Measurements from ENCODE around the gene NOB1.
"Not testable (repeated sequence)": the region's sequence is repeated elsewhere in the genome, so short reads cannot be mapped to it uniquely, and the experiment has no call there.

The NOB1 gene

DNA sequence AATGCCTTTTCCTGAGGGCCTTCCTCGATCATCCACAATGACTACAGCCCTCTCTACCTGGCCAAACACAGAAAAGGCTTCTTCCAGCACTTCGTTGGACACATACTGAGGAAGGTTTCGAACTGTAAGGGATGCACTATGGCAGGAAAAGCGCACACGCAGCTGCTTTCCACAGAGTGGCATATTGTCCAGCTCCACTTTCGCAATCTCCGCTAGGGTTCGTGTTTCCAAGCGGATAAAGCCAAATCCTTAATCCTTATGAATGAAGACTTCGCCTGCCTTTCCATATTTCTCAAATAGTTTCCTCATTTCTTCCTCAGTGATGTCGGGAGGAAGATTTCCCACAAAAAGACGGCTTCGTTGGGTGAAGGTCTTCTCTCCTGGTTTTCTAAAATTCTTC is 2.6 kb upstream of the NOB1 start:
- not testable (repeated sequence) for DNase-seq

DNA sequence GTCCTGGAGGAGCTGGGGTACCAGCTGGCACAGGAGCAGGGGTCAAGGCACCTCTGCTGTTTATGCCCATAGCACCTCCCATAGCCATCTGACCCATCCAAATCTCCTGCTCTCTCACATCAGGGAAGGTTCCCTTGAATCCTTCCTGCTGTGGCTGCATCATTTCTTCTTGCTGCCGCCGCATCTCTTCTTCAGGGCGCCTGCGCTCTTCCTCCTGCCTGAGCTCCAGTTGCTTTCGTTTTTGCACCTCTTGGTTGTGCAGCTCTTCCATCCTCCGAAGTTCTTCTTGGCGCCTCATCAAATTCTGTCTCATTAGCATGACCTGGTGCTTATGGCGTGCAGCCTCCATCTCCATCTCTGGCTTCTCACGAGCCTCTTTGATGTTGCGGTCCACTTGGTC is 2.0 kb upstream of the NOB1 start:
- no peak for DNase-seq

DNA sequence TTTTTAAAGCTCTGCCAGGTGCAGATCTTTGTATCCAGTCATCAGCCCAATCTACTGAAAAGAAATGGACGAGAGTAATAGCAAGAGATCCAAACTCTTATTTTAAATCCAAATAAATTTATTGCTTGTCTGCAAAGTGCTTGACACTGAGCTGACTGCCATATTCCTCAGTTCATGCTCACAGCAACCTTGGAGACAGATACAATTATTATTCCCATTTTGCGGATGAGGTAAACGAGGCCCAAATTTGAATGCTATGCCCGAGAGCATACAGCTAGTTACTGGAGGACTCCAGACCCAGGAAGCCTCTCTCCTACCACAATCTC is 620 bp downstream of the NOB1 start:
- DNase-seq, result no peak

DNA sequence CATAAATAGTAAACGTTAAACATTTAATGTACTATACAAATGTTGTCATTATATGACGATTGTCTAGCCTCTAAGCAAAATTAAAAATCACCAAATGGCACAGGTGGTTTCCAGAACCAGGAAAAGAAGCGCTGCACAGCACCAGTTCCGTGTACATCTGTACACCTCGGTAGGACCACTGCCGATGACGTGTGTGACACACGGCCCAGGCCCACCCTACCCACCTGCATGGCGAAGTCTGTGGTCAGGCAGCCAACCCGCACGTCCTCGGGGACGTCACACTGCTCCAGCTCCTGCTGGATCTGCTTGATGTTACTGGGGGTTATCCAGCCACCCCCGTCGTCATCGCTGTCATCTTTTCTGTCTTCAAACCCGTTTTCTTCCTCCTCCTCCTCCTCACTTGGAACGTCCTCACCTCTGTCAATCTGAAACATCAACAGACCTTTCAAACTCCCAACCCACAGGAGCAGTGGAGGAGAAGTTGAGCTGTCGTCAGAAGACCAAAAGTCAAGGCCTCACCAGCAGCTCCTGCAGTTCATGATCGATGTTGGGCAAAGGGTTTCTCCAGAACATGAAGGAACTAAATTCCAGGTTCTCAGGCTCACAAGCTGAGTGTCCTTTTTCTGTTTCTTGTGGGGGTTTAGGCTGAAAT is 5.9 kb downstream of the NOB1 start:
- DNase-seq, result no peak

DNA sequence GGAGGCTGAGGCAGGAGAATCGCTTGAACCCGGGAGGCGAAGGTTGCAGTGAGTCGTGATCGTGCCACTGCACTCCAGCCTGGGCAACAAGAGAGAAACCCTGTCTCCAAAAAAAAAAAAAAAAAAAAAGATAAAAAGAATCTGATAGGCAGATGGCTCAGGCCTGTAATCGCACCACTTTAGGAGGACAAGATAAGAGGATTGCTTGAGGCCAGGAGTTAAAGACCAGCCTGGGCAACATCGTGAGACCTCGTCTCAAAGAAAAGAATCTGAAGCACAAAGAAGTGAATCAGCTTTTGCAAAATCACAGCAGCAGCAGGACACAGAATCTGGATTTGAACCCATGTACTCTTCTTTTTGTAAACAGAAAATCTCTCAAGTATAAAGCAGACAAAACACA is 7.6 kb downstream of the NOB1 start:
- DNase-seq, result no peak

DNA sequence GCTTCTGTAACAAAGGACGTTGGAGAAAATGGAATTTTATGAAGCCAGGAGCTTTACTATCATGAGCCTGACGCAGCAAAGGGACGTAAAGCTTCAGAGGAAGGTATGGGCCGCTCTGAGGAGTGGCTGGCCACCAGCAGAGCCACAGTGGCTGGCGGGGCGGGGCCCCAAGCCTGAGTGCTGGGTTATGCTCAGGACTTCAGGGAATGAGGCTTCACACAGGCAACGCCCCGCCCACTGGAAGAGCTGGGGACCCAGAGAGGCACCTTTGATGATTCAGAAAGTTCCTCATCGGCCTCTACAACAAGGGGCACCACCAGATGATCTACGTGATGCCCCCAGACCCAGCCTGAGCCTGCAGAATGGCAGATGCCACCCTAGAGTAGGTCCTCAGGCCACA is 8.8 kb downstream of the NOB1 start:
- no peak for DNase-seq

DNA sequence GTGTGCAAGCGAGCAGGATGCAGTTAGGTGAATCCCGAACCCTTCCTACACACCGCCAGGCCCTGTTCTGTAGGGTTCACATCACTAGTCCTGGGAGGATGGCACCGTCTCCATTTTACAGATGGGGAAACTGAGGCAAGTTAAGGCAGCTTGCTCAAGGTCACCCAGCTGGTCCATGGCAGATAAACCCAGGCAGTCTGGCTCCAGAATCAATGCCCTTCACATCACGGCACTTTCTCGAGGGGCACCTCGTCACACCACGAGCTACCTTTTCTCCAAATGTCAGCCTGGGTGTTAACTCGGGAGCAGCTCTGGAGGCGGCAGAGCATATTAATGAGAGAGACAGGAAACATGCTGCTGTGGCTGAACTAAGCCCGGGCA is 9.5 kb downstream of the NOB1 start:
- no peak for DNase-seq

DNA sequence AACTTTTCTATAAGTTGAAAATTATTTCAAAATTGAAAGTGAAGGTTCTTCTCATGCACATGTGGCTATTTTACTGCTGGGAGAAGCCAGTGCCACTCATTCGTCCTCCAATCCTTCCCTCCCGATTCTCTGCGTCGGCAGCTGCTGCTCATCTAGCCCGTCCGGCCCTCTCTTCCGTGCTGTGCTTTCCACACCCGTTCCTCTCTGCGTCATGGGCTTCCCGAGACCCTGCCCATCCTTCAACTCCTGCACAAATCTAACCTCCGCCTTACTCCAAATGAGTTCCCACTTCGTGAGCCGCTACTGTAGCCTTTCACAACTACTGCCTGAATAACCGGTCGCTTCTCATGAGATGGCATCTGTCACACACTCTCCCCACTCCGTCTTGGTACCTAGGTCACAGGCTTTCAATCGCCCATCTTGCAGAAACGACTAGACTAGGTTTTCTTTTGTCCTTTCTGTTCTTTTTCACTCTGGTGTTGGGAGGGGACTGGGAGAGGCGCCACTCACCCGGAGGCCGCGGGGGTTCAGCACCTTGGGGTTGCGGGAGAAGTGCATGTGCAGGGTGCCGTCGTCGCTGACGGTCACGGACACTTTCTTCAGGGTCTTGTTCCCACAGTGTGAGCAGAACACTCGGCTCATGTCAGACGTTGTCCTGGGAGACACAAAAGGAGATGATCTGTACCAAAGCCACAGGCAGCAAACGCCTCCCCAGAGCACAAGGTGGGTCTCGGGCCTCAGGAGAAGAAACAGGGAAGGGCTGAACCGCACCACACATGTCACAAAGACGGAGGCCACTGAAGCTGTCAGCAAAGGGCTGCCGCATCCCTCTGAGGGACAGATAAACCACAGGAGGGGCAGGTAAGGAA is 10.1 kb downstream of the NOB1 start:
- DNase-seq, result no peak

DNA sequence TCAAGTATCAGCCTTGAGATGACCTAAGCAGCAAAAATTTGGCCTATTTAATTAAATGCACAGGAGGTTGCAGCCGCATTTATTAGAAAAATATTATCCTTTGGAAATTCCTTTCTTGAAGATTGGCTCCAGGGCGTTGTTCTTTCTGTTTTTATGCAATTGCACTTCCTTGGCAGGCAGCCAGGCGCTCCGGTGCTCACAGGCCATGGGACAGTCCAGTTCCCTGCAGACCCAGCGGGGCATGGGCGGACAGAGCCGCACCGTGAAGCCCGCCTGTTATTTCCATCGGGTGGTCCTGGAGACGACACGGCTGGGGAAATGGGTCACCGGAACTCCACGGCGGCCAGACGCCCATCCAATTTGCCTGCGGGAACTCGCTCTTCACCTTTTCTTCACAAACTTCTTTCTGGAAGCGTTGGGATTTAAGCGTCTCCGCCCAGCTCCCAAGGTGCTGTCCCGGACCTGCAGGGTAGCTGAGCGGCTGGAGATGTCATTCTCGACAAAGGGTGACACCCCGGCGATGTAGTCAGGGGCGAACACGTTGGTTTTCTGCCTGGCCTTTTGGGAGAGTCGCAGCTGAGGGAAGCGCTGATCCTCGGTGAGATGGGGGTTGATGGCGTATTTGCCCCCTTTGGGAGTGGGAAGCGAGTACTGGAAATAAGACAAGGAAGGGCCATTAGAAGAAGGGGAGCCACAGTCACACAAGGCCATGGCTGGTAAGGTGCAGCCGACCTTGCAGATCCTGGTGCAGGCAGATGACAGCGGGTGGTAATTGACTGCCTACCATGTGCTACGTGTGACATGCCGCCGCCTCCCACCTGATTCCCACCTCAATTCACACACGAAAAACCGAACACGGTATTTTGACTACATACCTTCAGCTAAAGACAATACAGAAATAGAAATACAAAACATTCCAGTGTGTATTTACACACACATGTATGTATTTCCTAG is 12.5 kb downstream of the NOB1 start:
- DNase-seq, result no peak

DNA sequence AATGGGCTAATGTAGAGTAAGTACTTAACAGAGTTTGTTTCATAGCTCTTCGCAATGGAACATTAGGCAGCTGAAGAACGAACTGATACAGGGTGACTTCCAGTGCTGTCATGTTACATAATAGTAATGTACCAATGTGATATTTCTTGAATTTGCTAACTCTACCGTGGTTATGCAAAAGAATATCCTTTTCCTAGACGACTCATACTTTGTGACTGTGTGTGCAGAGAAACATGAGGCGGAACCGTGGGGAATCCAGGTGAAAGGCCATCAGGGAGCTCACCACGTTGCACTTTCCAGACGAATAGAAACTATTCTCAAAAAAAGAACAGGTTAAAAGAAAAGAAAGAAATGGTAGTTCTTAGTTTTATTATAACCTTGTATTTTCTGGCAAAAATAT is 13.2 kb downstream of the NOB1 start:
- DNase-seq, result no peak

DNA sequence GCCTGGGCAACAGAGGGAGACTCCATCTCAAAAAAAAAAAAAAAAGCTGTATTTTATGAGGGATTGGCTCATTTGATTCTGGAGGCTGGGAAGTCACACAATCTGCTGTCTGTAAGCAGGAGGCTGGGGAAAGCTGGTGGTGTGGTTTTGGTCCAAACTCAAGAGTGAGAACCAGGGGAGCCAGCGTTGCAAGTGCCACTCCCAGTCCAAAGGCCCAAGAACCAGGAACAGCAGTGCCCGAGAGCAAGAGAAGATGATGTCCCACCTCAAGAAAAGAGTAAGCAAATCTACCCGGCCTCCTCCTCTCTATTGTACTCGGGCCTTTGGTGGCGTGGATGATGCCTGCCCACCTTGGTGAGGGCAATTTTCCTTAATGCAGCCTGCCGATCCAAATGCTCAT is 22.6 kb downstream of the NOB1 start:
- no peak for DNase-seq

DNA sequence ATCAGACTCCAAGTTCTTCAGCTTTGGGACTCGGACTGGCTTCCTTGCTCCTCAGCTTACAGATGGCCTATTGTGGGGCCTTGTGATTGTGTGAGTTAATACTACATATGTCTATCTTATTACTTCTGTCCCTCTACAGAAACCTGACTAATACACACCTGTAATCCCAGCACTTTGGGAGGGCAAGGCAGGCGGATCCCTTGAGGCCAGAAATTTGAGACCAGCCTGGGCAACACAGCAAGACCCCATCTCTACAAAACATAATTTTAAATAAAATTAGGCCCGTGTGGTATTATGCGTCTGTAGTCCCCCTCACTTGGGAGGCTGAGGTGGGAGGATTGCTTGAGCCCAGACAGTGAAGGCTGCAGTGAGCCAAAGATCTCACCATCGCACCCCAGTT is 23.4 kb downstream of the NOB1 start:
- not testable (repeated sequence) for DNase-seq

DNA sequence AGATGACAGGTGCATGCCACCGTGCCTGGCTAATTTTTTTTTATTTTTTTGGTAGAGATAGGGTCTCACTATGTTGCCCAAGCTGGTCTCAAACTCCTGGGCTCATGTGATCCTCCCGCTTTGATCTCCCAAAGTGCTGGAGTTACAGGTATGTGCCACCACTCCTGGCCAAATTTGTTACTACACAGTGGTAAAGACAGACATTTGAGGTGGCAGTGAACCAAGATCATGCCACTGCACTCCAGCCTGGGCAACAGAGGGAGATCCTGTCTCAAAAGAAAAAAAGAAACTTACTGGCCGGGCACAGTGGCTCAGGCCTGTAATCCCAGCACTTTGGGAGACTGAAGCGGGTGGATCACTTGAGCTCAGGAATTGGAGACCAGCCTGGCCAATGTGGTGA is 25.7 kb downstream of the NOB1 start:
- DNase-seq, result not testable (repeated sequence)

DNA sequence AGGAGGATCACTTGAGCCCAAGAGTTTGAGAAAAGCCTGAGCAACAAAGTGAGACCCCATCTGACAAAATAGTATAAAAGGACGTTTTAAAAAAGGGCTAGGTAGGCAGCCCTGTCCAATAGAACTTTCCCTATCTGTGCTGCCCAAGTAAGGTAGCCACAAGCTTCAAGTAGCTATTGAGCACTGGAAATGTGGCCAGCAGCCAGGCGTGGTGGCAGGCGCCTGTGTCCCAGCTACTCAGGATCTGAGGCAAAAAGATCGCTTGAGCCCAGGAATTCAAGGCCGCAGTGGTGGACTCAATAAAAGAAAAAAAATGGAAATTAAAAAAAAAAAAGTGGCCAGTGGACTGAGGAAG is 26.8 kb downstream of the NOB1 start:
- DNase-seq, result no peak

DNA sequence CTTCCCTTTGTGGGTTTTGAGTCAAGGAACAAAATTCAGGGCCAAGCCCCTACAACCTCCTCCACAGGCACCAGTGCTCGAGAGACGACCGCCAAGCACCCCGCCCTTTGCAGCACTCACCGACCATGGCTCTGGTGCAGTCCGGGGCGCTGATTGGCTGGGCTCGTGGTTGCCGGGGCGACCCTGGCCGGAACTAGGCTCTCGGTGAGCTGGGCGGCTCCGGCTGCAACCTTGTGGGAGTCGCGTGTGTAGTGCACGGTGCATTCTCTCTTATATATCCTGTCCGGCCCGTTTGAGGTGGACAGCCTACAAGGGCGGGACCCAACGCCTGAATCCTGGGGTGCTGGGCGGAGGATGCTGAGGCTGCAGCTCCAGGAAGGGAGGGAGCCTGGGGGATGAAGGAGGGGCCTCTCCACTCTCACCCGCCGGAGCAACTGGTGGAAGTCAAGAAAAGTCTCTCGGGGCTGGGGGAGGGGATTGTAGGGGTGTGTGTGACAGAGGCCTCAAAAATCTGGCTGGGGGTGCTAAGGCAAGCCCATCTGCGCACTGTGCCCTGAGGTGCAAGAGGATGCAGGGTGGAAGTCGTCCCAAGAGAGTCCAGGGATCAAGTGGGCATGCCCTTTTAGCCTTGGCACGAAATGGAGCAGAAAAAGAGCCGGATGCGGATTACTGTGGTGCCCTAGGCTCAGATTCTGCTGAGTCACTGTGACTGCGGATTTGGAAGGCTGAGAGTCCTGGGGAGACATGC is 28.2 kb downstream of the NOB1 start, which contains the start of gene NQO1:
TSS of gene NQO1 (minus strand) at position 248 of the 748 bp plus-strand sequence. CDS start at position 127, 121 bp downstream.
- peak; percentile 97 for DNase-seq

DNA sequence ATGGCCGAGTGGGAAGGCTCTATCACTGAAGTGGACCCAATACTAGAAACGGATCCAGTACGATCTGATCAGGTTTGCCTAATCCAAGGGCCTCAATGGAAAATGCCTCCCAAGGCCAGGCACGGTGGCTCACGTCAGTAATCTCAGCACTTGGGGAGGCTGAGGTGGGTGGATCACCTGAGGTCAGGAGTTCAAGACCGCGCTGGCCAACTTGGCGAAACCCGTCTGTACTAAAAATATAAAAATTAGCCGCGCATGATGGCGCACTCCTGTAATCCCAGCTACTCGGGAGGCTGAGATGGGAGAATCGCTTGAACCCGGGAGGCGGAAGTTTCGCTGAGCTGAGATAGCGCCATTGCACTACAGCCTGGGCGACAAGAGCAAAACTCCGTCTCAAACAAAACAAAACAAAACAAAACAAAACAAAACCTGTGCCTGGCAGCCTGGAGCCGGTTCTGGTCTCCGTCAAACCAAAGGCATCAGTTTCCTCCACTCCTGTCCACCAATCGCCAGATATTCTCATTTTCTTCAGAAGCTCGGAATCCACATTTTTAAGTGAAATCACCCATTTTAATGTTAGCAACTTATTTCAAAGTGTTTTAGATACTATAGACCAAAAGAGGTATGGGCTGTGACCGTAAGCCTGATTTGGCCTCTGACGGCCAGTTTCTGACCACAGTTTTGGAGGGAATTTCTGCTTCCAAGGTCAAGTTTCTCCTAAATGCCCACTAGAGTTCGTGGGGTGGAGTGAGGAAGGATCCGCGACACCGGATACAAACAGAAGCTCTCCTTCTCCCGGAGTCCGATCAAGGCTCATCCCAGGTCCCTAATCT is 29.0 kb downstream of the NOB1 start:
- no peak for DNase-seq

DNA sequence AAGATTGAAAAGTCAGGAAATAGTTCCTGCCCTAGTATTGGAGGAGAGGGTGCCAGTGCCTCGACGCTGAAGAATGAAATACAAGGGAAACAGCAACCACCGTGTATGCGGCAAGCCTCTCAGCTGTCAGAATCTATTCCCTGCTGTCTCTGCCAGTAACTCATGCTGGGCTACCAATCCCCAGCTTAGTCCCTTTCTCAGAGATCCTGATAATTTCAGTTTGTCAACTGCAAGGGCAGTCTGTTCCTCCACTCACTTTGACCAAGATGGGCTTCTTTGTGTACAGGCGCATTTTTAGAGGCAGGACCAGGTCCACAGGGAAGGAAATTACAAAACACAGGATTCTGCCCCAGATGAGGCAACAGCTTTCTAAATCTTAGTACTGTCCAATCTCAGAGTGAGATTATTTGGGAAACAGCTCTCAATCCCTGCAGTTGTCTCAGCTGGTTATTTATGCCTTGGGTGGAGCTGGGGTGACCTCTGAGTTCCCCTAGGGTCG is 29.7 kb downstream of the NOB1 start:
- DNase-seq, result no peak

DNA sequence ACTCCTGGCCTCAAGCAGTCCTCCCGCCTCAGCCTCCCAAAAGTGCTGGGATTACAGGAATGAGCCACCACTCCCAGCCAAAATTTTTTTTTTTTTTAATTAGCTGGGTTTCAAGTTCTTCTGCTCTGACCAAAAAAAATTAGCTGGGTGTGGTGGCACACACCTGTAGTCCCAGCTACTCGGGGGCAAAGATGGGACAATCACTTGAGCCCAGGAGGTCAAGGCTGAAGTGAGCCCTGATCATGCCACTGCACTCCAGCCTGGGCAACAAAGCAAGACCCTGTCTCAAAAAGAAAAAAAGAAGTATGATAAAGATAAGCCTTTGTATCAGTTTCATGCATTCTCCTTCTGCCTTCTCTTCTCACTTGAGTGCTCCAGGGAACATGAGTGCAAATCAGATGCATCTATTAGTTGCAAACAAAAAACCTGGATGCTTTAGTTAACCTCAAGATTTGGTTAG is 30.3 kb downstream of the NOB1 start:
- DNase-seq, result no peak

DNA sequence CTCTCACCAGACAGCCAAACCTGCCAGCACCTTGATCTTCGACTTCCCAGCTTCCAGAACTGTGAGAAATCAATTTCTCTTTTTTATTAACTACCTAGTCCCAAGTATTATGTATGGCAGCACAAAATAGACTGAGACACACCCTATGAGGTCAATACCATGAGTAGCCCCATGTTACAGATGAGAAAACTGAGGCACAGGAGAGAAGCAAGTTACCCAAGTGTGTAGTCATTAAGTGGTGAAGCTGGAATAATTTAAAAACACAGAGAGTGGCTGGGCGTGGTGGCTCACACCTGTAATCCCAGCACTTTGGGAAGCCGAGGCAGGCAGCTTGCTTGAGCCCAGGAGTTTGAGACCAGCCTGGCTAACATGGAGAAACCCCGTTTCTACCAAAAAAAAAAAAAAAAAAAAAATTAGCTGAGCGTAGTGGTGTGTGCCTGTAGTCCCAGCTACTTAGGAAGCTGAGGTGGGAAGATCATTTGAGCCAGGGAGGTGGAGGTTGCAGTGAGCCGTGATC is 33.2 kb downstream of the NOB1 start:
- no peak for DNase-seq

DNA sequence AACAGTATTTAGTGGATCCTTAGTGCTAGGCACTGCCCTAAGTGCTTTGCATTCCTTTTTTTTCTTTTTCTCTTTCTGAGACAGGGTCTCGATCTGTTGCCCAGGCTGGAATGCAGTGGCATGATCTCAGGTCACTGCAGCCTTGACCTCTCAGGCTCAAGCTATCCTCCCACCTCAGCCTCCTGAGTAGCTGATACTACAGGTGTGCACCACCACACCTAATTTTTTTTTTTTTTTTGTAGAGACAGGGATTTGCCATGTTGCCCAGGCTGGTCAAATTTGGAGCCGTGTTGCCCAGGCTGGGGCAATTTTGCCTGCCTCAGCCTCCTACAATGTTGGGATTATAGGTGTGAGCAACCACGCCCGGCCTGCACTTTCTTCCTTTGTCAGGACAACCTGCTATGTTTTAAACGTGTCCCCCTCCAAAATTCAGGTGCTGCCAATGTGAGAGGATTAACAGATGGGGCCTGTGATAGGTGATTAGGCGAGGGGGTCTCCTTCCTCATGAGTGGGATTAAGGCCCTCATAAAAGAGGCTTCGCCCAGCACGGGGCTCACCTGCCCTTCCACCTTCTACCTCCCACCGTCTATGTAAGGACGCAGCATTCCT is 33.8 kb downstream of the NOB1 start:
- no peak for DNase-seq
